ENCODE results near the gene ITIH4.

- no peak for TF ChIP-seq CTCF (IDR thresholded peaks at IDR 0.05; ENCODE audit: borderline replicate concordance, extremely low read depth, low read length, poor library complexity, severe bottlenecking)
- TF ChIP-seq EZH2 (IDR thresholded peaks at IDR 0.05; ENCODE audit: borderline replicate concordance, low read depth, low read length, severe bottlenecking) = no peak
Measured at GRCh38 chr3:52774066-52774713, 56.3 kb downstream of the ITIH4 start.

All from DND-41 (cell line).